ENCODE data around the gene TSR1.

The TSR1 gene

GRCh38 chr17:2369551-2370210, 33.4 kb upstream of the TSR1 start:
- no peak for DNase-seq (ENCODE audit: low read depth)
- TF ChIP-seq CTCF (IDR thresholded peaks at IDR 0.05; ENCODE audit: low read depth, low read length, missing control alignments) = peak; percentile 32
- no peak overlapping the region for H3K4me3 ChIP-seq (ENCODE audit: low read depth, low read length)
- in situ Hi-C loops (cut with HindIII; ENCODE audit: low sequenced_read_pairs) = no loop called here

- no peak for DNase-seq (ENCODE audit: low read depth)
- no peak overlapping the region for H3K4me3 ChIP-seq (ENCODE audit: low read depth, low read length)
- in situ Hi-C loops (cut with HindIII; ENCODE audit: low sequenced_read_pairs) = no loop called here
- TF ChIP-seq CTCF (IDR thresholded peaks at IDR 0.05; ENCODE audit: low read depth, low read length, missing control alignments) = no peak
These were observed 32.8 kb upstream of the TSR1 start for GRCh38 chr17:2369039-2369438.

- no peak overlapping the region for H3K4me3 ChIP-seq (ENCODE audit: low read depth, low read length)
- in situ Hi-C loops (cut with HindIII; ENCODE audit: low sequenced_read_pairs) = no loop called here
- DNase-seq (ENCODE audit: low read depth) = no peak
- TF ChIP-seq CTCF (IDR thresholded peaks at IDR 0.05; ENCODE audit: low read depth, low read length, missing control alignments) = no peak
These were observed 32.1 kb upstream of the TSR1 start for GRCh38 chr17:2368359-2368758.

GRCh38 chr17:2366747-2367494, 30.7 kb upstream of the TSR1 start:
- in situ Hi-C loops (cut with HindIII; ENCODE audit: low sequenced_read_pairs) = no loop called here
- no peak for DNase-seq (ENCODE audit: low read depth)
- peak; percentile 39 for TF ChIP-seq CTCF (IDR thresholded peaks at IDR 0.05; ENCODE audit: low read depth, low read length, missing control alignments)
- H3K4me3 ChIP-seq (ENCODE audit: low read depth, low read length) = no peak overlapping the region

- H3K4me3 ChIP-seq (ENCODE audit: low read depth, low read length) = no peak overlapping the region
- DNase-seq (ENCODE audit: low read depth) = no peak
- in situ Hi-C loops (cut with HindIII; ENCODE audit: low sequenced_read_pairs) = no loop called here
- TF ChIP-seq CTCF (IDR thresholded peaks at IDR 0.05; ENCODE audit: low read depth, low read length, missing control alignments) = no peak
These were observed 28.9 kb upstream of the TSR1 start for GRCh38 chr17:2365132-2365531.

GRCh38 chr17:2364763-2365116, 28.5 kb upstream of the TSR1 start:
- no peak for TF ChIP-seq CTCF (IDR thresholded peaks at IDR 0.05; ENCODE audit: low read depth, low read length, missing control alignments)
- no peak for DNase-seq (ENCODE audit: low read depth)
- no peak overlapping the region for H3K4me3 ChIP-seq (ENCODE audit: low read depth, low read length)
- in situ Hi-C loops (cut with HindIII; ENCODE audit: low sequenced_read_pairs) = no loop called here
